ENCODE results near the gene ATP2B1.
"Not testable (repeated sequence)": the region's sequence is repeated elsewhere in the genome, so short reads cannot be mapped to it uniquely, and the experiment has no call there.

ATP2B1 gene

DNA sequence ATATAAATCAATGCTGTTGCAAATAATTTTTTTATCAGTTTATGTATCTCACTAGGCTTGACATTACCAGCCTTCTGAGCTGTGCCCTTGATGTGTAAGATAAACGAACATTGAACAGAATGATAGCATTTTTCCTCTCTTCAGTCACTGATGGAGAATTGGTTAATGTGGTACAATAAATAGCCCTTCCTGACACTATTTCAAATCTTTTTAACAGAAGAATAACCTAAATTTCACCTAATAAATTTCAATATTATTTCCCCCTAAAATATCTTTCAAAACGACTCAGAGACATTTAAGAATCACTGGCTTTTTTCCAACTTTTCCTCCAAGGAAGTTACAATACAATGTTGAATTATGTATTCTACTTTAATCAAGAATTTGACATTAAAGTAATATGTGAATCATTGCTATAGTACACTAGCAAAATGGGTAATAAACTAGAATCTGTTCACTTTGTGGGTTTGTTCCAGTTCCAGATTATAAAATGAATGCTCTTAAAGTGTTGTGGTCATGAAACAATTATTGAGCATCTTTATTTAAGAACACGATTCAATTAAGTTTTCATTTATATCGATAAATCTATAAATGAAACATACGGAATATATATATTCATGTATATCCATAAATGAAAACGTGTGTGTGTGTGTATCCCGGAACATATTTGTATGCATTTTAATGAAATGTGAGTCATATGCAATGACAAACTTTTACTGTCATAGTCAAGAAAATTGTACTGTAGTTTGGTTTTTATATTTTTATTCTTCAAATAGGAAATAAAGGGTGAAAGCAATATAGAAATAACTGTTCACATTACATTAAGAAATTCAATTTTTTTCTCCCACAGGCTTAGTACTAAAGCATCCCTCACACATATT, 2.5 kb upstream of the ATP2B1 start:
- DNase-seq = no peak

- DNase-seq = no peak
Measured at GRCh38 chr12:89709995-89710872, 1.6 kb upstream of the ATP2B1 start.

DNA sequence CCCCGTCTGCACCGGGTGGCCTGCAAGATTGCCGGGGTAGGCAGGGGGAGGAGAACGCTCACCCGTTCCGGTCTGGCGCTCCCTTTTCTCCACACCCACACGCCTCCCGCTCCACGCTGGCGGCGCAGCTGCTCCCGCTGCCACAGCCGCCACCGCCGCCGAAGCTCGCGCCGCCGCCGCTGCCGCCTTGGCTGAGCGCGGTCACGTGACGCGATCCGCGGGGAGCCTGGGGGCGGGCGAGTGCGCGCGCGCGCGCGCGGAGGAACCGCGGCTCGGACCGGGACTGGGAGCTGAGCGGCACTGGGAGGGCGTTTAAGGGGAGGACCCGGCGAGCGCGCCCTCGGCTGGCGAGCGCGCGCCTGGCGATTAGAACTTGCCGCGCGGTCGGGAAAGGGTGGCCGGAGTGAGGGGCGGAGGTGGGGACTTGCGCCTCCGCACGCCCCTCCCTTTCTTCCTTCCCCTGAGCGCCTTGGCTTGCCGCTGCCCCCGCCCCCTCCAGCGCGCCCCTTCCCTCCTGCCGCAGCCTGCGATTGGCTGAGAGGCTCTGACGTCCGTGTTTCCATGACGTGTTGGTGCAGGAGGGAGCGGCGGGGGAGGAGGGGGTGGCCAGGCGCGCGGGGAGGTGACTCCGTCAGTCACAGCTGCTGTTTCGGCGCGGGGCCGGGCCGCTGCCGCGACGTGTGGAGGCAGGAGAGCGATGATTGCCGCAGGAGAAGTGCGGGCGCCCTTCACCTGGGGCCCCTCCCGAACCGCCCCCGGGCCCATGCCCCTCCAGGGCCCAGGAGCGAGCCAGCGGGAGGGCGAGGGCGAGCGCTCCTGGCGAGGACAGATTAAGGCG, 738 bp upstream of the ATP2B1 start:
- DNase-seq = peak; percentile 87

GRCh38 chr12:89707703-89708564, 704 bp downstream of the ATP2B1 start:
- DNase-seq = no peak

DNA sequence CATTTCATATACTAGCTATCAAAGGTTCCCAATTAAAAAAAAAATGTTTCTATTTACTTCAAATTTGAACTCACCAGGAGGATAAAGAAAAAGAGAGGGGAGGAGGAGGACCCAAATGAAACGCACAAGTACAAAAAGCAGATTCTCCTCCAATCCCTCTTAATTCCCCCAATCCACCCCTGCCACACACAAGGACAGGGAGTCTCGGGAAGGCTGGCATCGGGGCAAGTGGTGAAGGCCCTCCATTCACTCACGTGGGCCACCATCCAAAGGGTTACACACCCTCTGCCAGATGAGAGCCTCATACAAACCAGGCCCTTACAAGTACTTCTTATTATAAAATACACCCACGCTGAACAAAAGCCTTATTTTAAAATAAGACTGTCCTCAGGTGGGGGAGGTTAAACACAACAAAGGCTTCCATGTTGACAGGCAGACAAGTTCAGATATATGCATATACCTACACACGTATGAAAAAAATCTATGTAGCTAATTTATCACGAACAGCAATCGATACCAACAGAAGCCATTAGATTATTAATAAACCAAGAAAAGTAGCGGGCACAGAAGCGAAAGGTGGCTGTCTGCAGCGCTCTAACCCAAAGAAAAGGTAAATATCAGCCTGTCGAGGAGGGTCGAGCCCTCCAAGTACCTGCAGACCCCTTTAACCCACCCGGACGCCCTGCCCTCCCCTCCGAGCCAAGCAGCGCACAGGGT, 1.5 kb downstream of the ATP2B1 start:
- no peak for DNase-seq

DNA sequence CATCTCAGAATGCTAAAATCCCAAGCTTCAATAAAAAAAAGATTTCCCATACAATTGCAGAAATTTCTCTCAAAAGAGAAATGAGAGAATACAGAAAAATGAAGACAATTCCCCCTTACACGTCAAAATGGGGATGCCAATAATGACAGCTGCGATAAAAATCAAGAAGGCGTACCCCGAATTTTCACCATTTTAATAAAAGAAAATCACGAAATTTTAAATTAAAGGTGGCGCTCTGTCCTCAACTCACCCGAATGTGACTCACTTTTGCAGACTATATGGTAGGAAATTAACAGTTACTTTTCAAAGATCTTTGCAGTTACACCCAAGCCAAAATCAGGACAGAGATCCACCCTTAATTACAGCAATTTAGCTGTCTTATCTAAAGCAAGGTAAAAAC, 2.1 kb downstream of the ATP2B1 start:
- DNase-seq = no peak

- no peak for DNase-seq
Measured at GRCh38 chr12:89704457-89704856, 4.2 kb downstream of the ATP2B1 start.

GRCh38 chr12:89703768-89704167, 4.9 kb downstream of the ATP2B1 start:
- DNase-seq = no peak

DNA sequence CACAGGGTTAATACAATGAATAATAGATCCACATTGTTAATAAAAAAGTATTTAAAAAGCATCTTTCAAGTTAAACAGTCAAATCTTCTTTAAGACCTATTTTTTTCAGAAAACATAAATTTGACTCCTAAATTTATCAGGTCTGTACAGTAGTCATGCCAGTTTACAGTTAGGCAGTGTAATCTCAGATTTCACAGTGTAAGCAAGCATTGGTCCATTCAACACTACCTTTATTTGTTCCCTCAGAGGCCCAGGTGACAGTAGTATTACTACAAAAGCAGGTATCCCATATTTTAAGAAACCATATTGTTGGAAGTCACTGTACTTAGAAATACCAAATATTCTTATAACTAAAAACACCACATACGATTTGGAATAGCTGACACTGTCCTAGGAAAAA, 6.1 kb downstream of the ATP2B1 start:
- no peak for DNase-seq

DNA sequence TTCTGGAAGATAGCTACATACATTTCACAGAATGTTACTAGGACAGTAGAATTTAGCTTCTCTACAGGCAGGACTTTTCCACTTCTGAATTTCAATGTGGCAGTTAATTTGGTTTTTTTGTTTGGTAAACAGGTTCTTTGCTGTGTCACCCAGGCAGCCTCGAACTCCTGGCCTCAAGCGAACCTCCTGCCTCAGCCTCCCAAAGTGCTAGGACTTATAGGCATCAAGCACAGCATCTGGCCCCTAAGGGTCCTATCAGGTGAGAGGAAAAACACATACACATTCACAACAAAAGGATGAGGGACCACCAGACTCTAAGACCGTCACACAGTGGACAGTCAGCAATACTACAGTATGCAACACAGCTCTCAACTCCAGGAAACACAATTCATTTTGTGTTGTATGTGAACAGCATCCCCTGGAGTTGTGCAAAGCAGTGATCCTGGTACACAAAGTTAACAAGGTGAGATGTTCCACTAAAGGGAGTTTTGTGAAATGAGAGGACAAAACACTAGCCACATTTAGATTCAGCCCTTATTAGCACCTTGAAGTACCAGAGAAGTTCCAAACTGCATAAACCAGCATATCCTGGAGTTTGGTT, 6.9 kb downstream of the ATP2B1 start:
- DNase-seq = no peak

DNA sequence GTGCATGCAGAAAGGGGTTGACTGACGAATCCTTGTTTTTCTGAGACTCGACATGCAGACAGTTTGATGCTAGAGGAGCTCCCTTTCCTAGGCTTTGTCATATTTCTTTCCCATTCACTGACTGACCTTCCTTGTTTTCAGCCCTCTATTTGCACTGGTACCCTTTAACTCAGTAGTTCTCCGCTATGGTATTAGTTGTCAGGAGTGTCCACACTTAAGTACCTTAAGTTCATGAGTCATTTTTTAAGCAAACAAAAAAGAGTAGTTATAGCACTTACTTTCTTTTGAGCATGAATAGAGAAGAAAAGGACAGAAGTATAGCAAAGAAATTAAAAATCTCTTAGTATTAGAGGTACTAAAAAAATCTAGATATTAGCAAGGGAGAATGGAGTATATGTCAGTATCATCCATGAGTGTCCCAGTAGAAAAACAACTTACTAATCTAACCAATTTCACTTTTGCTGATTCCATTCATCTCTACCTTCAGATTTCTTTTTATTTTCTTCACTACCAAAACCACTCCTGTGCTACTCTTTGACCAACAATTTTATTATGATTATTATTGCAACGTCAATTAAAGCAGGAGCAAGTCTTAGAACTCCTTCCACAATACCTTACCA, 8.3 kb downstream of the ATP2B1 start:
- DNase-seq = no peak

DNA sequence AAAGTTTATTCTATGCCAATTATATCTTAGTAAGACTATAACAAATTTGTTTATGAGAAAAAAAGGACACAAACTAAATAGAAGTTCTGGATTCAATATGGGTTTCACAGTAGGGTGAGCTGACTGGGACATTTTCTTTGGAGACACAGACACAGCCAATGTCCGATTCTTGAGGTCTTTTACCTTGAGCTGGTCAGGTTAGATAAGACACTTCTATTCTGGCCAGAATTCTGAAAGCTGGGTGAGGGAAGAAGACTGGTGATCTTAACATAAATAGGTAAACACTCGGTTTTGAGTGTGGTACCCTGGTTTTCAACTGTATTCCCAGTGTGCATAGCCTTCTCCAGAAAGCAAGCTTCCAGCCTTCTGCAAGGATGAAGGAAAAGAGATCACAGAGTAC, 10.0 kb downstream of the ATP2B1 start:
- no peak for DNase-seq

DNA sequence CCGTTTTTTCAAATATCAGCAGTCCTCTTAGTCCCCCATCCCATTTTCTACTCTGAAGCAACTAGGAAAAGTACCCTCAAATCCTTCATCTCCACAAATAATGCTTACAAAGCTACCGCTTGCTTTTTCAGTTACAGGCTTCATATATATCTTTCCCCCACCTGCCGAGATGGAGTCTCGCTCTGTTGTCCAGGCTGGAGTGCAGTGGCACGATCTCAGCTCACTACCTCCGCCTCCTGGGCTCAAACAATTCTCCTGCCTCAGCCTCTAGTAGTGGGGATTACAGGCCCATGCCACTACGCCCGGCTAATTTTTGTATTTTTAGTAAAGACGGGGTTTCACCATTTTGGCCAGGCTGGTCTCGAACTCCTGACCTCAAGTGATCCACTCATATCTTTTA, 10.9 kb downstream of the ATP2B1 start:
- not testable (repeated sequence) for DNase-seq

GRCh38 chr12:89697296-89697695, 11.3 kb downstream of the ATP2B1 start:
- DNase-seq = no peak

DNA sequence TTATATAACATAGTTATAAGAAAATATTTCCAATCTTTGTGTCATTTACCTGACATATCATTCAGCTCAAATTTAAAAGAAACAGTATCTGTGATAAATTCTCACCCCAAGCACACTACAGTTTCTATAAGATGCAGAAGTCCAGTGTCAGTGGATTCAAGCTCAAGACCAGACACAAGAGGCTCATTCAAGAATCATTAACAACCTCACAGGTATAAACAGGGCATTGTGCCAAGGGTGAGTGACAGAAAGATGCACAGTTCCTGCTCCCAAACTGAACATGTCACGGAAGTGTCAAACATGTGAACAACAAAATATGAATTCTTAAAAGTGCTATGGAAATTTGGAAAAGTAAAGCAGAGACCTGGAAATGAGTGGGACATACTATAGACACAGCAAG, 12.8 kb downstream of the ATP2B1 start:
- no peak for DNase-seq

- DNase-seq = no peak
Measured at GRCh38 chr12:89695100-89695499, 13.5 kb downstream of the ATP2B1 start.

DNA sequence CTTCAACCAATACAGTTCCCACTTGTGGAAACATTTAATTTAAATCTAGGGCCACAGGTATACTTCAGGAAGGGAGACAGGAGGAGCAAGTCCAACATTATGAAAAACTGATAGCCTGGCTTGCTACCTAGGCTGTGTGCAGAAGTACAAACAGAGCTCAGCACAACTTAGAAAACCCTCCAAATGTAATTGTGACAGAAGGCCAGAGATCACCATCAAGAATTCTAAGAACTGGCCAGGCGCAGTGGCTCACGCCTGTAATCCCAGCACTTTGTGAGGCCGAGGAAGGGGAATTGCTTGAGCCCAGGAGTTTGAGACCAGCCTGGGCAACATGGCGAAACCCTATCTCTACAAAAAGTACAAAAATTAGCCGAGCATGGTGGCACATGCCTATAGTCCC, 14.1 kb downstream of the ATP2B1 start:
- DNase-seq = no peak

DNA sequence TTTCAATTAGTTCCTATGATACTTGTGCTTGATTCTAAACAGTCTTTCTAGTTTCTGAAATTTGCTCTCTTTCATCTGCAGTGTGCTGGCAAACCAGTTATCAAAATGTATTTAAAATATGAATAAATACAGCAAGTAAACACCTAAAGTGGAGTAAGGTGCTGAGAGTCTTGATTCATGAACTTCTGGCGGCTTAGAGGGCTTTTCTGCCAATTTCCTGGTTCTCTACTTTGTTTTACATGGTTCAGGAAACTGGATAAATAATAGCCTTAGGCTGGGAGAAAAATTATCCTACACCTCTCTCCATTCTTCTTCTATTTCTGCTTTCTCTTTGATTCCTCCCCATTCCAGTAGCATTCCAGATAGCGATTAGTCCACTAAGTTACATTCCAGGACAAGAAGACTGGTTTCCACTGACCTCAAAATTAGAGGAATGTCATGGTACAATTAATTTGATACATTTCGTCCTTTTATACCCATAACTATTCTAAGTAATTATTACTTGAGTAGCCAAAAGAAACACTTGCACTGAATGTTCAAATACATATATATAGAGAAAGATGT, 14.9 kb downstream of the ATP2B1 start:
- DNase-seq = no peak

GRCh38 chr12:89692439-89692838, 16.2 kb downstream of the ATP2B1 start:
- DNase-seq = no peak

DNA sequence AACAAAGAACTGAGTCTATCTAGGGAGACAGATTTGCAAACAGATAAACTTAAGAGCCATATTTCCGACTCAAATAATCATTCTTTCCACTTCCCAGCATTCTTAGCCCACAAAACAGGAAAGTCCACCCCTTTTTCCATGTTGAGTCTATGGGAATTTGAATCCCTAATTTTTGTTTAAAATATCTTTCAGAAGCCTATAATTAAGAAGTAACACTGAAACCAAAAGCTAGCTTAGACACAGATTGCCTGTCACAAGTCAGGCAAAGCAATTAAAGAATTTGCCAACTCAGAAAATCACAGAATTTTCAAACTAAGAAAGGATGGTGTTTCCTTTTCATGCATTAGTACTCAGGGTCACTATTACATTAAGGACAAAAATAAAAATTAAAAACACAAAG, 17.0 kb downstream of the ATP2B1 start:
- DNase-seq = no peak
